Measurements from ENCODE around the gene DYSF.

Gene DYSF

GRCh38 chr2:71457123-71457915 is 4.0 kb downstream of the DYSF start:
- no peak for TF ChIP-seq CTCF (IDR thresholded peaks at IDR 0.05; ENCODE audit: low read depth, low read length, poor library complexity, severe bottlenecking)
- no peak for TF ChIP-seq EZH2phosphoT487 (IDR thresholded peaks at IDR 0.05; ENCODE audit: borderline replicate concordance, low read length)
- H3K27me3 ChIP-seq (ENCODE audit: control insufficient read depth, low read length) = peaks cover 8% of the 10 kb centered on the region; the same call in 1 of the 2 replicates
- no peak overlapping the region for H3K4me2 ChIP-seq (ENCODE audit: low read length)
- H3K36me3 ChIP-seq (ENCODE audit: control insufficient read depth, low read length) = no peaks in the 10 kb centered on the region
- no peaks in the 10 kb centered on the region for H4K20me1 ChIP-seq (ENCODE audit: control insufficient read depth, insufficient read depth, low read depth, low read length)
- H3K4me3 ChIP-seq (ENCODE audit: low read length) = no peak overlapping the region
- no peak overlapping the region for H3K27ac ChIP-seq (ENCODE audit: low read depth, low read length)
- no peaks in the 10 kb centered on the region for H3F3A ChIP-seq (ENCODE audit: control insufficient read depth, insufficient read depth)
- peaks cover 1% of the 10 kb centered on the region; the same call in 1 of the 2 replicates for H3K9me3 ChIP-seq (ENCODE audit: control insufficient read depth, insufficient read depth, low read length)
- peaks cover 3% of the 10 kb centered on the region; the same call in 1 of the 2 replicates for H3K4me1 ChIP-seq (ENCODE audit: control insufficient read depth, low read length)
- no peaks in the 10 kb centered on the region for H3K79me2 ChIP-seq (ENCODE audit: control insufficient read depth, low read length)
- H3K9me2 ChIP-seq (replicated peaks; ENCODE audit: control insufficient read depth, low read length) = no peaks in the 10 kb centered on the region

GRCh38 chr2:71457923-71458322 is 4.6 kb downstream of the DYSF start:
- Histone ChIP-seq H3K4me1 (ENCODE audit: control insufficient read depth, low read length) (no peaks in the 10 kb centered on the region), H3K27me3 (ENCODE audit: control insufficient read depth, low read length) (peaks cover 8% of the 10 kb centered on the region; the same call in 1 of the 2 replicates), H3K9me2 (replicated peaks; ENCODE audit: control insufficient read depth, low read length) (no peaks in the 10 kb centered on the region), H3K79me2 (ENCODE audit: control insufficient read depth, low read length) (no peaks in the 10 kb centered on the region), H3K4me3 (ENCODE audit: low read length) (no peak overlapping the region), H3K9me3 (ENCODE audit: control insufficient read depth, insufficient read depth, low read length) (peaks cover 7% of the 10 kb centered on the region; the same call in 1 of the 2 replicates), H3F3A (ENCODE audit: control insufficient read depth, insufficient read depth) (no peaks in the 10 kb centered on the region), H4K20me1 (ENCODE audit: control insufficient read depth, insufficient read depth, low read depth, low read length) (no peaks in the 10 kb centered on the region), H3K36me3 (ENCODE audit: control insufficient read depth, low read length) (no peaks in the 10 kb centered on the region), H3K4me2 (ENCODE audit: low read length) (no peak overlapping the region), H3K27ac (ENCODE audit: low read depth, low read length) (no peak overlapping the region)
- TF ChIP-seq EZH2phosphoT487 (IDR thresholded peaks at IDR 0.05; ENCODE audit: borderline replicate concordance, low read length) = no peak
- no peak for TF ChIP-seq CTCF (IDR thresholded peaks at IDR 0.05; ENCODE audit: low read depth, low read length, poor library complexity, severe bottlenecking)

GRCh38 chr2:71458413-71459083 is 5.2 kb downstream of the DYSF start:
- Histone ChIP-seq H3K79me2 (ENCODE audit: control insufficient read depth, low read length) (no peaks in the 10 kb centered on the region), H3F3A (ENCODE audit: control insufficient read depth, insufficient read depth) (no peaks in the 10 kb centered on the region), H4K20me1 (ENCODE audit: control insufficient read depth, insufficient read depth, low read depth, low read length) (no peaks in the 10 kb centered on the region), H3K27me3 (ENCODE audit: control insufficient read depth, low read length) (peaks cover 4% of the 10 kb centered on the region; the same call in 1 of the 2 replicates), H3K9me2 (replicated peaks; ENCODE audit: control insufficient read depth, low read length) (no peaks in the 10 kb centered on the region), H3K4me2 (ENCODE audit: low read length) (no peak overlapping the region), H3K4me1 (ENCODE audit: control insufficient read depth, low read length) (no peaks in the 10 kb centered on the region), H3K36me3 (ENCODE audit: control insufficient read depth, low read length) (no peaks in the 10 kb centered on the region), H3K9me3 (ENCODE audit: control insufficient read depth, insufficient read depth, low read length) (peaks cover 14% of the 10 kb centered on the region; the same call in 1 of the 2 replicates), H3K27ac (ENCODE audit: low read depth, low read length) (no peak overlapping the region), H3K4me3 (ENCODE audit: low read length) (no peak overlapping the region)
- no peak for TF ChIP-seq CTCF (IDR thresholded peaks at IDR 0.05; ENCODE audit: low read depth, low read length, poor library complexity, severe bottlenecking)
- TF ChIP-seq EZH2phosphoT487 (IDR thresholded peaks at IDR 0.05; ENCODE audit: borderline replicate concordance, low read length) = no peak
